Central memory CD4-positive, alpha-beta T cell (primary cell): ENCODE data around the gene BANP.
"Not testable (repeated sequence)": the region's sequence is repeated elsewhere in the genome, so short reads cannot be mapped to it uniquely, and the experiment has no call there.

Source experiments
- DNase-seq: peaks from one replicate; pipeline ENCODE4 v3.0.0; 2022

The BANP gene

DNA sequence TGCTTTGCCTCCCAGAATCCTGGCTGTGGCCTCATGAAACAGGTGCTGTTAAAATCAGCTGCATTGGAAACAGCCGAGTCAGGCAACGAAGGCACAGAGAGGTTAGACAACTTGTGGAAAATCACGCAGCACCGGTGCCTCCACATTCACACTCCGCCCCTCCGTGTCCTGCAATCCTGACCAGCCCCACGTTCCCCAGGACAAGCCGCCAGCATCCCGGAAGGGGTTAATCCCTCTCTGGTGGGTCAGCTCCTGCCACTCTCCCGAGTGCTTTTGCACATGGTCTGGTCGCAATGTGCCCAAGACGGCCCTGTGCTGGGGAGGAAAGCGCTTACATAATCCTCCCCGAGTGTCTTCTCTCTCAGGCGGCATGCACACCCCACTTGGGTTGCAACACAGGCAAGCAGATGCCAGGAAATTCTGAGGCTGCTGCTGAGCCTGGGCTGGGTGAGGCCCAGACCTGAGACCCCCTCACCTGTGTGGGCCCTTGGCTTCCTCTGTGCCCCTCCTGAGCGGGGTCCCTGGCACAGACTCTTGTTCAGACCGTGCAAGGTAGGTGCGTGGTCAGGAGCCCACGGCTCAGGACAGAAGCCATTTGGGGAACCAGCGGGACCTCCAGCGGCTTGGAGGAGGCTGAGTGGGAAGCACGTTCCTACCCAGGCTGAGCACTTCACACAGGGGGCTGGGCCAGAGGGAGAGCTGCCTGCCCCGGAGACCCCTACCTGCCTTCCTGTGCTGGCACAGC lies 138.6 kb downstream of the BANP start:
- DNase-seq: not testable (repeated sequence)

GRCh38 chr16:88090377-88091175 lies 139.3 kb downstream of the BANP start:
- not testable (repeated sequence) for DNase-seq

GRCh38 chr16:88091221-88091971 lies 140.2 kb downstream of the BANP start:
- not testable (repeated sequence) for DNase-seq

DNA sequence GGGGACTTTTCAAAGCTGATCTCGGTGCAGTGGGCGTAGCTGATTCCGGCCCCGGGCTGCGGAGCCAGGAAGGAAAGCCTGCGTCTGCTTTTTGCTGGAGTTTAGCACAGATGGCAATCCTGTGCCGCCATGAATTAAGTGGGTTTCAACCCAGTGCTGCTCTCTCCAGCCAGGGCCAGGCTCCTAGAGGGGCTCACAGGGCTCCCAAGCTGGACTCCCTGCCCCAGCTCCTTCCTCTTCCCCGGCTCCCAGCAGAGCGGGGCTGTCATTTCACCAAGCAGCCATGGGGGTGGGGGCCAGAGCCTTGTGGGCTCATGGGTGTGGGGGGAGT lies 140.7 kb downstream of the BANP start:
- not testable (repeated sequence) for DNase-seq

- DNase-seq: not testable (repeated sequence)
Measured at GRCh38 chr16:88092791-88093555, 141.7 kb downstream of the BANP start.

GRCh38 chr16:88093556-88094252 lies 142.5 kb downstream of the BANP start:
- not testable (repeated sequence) for DNase-seq

DNA sequence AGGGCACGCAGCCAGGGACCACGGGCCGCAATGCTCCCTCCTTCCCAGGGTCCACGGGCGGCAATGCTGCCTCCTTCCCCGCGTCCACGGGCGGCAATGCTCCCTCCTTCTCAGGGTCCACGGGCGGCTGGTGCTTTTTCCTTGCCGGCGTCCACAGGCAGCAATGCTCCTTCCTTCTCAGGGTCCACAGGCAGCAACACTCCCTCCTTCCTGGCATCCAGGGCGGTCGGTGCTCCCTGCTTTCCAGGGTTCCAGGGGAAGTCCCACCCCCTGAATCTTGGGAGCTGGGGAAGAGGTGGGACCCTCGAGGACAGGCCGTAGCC lies 143.0 kb downstream of the BANP start:
- DNase-seq: not testable (repeated sequence)

DNA sequence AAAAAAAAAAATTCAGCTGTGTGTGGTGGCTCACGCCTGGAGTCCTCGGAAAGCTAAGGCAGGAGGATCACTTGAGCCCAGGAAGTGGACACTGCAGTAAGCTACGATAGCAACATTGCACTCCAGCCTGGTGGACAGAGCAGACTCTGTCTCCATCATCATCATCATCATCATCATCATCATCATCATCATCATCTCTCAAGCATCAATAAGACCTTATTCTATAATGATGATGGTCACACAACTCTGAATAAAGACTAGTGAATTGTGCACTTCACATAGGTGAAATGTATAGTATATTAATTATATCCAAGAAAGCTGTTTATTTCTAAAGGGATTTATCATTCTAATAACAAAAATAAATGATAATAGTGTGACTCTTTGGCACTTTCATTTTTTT lies 143.7 kb downstream of the BANP start:
- not testable (repeated sequence) for DNase-seq

DNA sequence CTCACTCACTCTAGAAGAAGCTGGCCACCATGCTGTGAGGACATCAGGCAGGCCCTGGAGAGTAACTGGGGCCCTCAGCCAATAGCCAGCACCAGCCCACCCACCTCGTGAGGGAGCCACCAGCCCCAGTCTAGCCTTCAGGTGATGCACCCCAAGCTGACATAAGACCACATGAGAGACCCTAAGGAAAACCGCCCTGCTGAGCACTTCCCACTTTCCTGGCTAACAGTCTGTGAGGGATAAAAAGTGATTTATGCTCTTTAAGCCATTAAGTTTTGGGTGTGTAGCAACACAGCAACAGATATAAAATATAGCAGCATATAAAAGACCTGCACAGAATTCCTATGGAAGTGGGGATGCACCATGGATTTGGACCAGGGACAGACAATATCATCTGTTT lies 145.4 kb downstream of the BANP start:
- not testable (repeated sequence) for DNase-seq

GRCh38 chr16:88098731-88099562 lies 147.7 kb downstream of the BANP start:
- DNase-seq: not testable (repeated sequence)

DNA sequence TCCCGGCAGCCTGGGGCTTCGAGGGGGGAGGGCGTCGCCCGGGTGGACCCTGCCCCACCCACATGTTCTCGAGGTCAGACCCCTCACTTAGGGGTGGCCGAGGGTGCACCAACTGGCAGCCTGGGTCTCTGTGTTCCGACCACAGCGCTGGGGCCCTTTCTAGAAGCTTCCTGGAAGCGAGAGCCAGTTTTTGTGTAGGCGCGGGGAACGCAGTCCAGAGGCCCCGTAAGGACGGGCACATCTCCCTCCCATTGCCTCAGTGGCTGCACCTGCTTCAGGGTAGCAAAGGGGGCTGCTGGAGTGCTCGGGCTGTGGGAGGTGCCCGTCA lies 148.3 kb downstream of the BANP start:
- DNase-seq: no peak

GRCh38 chr16:88099956-88100355 lies 148.7 kb downstream of the BANP start:
- not testable (repeated sequence) for DNase-seq

GRCh38 chr16:88100801-88101622 lies 149.8 kb downstream of the BANP start:
- DNase-seq: not testable (repeated sequence)

DNA sequence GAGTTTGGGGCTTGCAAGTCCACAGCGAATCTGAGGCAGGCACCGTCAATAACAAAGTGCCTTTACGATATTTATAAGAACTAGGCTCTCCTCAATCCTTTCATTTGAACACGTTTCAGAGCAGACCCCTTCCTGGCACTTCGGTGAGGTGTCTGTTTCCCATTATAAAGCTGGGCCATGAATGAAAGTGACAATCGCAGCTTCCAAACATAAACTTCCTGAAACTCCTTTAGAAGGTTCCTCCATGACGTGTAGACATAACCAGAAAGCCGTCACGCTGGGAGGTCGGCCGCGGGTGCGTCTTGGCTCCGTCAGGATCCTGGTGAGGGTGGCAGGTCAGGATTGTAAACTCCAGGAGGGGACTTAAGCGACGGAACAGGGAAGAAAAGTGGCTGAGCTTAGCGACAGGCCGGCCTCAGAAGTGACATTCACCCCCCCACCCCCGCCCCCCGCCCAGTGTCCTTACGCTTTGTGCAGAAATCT lies 150.4 kb downstream of the BANP start:
- DNase-seq: not testable (repeated sequence)

GRCh38 chr16:88102597-88102996 lies 151.4 kb downstream of the BANP start:
- no peak for DNase-seq

GRCh38 chr16:88103011-88103410 lies 151.8 kb downstream of the BANP start:
- no peak for DNase-seq

GRCh38 chr16:88103581-88104188 lies 152.5 kb downstream of the BANP start:
- no peak for DNase-seq

DNA sequence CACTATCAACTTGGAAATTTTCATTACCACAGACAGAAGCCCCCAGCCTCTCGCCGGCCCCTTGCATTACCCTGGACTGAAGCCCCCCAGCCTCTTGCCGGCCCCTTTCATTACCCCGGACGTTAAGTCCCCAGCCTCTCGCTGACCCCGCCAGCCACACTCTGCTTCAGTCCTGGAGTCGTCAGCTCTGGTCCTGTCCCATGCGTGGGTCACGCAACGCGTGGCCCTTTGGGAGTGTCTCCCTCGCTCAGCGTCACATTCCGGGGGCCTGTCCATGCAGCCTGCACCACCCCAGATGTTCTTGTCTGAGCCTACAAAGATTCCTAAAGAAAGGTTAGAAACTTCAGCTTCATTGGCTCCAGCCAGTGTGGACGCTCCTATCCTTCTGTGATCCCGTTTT lies 153.1 kb downstream of the BANP start:
- not testable (repeated sequence) for DNase-seq

GRCh38 chr16:88105574-88106140 lies 154.4 kb downstream of the BANP start:
- not testable (repeated sequence) for DNase-seq
